ENCODE results near the gene NEDD4L.

DNA sequence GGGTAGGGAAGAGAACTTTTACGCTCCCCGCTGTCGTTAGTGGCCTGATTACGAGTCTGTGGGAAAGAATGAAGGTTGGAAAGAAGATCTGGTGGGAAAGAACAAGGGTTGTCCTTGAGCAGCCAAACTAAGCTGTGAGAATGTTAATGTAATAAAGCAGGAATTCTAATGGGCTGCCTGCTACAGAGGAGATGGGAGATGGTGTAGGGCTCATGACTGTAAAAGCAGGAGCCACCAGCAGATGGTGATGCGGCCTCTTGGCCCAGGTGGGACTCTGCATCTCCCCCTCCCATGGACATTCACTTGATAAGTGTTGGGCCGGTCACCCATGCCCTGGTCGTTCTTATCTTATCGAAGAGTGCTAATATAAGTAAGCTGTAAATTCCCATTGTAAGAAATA, 150.0 kb downstream of the NEDD4L start:
- no peak for TF ChIP-seq SUZ12 (IDR thresholded peaks at IDR 0.05; ENCODE audit: extremely low read depth, insufficient read depth, insufficient read length)
- TF ChIP-seq ZNF274 (IDR thresholded peaks at IDR 0.05; ENCODE audit: low read depth, low read length): no peak
- no peak for TF ChIP-seq YY1 (IDR thresholded peaks at IDR 0.05; ENCODE audit: insufficient read depth, insufficient read length)

Data from NT2/D1 (cell line).